HG02571 (cell line): ENCODE results near the gene SPTBN1.
A peak's percentile ranks its signal among the peaks of the same experiment; 100 is the strongest.
"Not testable (repeated sequence)": the region's sequence is repeated elsewhere in the genome, so short reads cannot be mapped to it uniquely, and the experiment has no call there.

Source experiments
- ATAC-seq: cut with Tn5 transposase; IDR thresholded peaks from one replicate; pipeline ENCODE4 v1.9.1; 2021; ENCODE audit warnings: mild to moderate bottlenecking, moderate library complexity; ENCODE audit not compliant: unreplicated experiment

The SPTBN1 gene

GRCh38 chr2:54524226-54524991 is 68.3 kb downstream of the SPTBN1 start:
- ATAC-seq, result peak; percentile 61

- no peak for ATAC-seq
Observed at GRCh38 chr2:54525321-54525720, 69.2 kb downstream of the SPTBN1 start.

- ATAC-seq, result no peak
Observed at GRCh38 chr2:54526226-54526879, 70.2 kb downstream of the SPTBN1 start.

- ATAC-seq, result no peak
Observed at GRCh38 chr2:54528311-54528955, 72.3 kb downstream of the SPTBN1 start.

GRCh38 chr2:54529518-54529917 is 73.4 kb downstream of the SPTBN1 start:
- not testable (repeated sequence) for ATAC-seq

GRCh38 chr2:54529935-54530334 is 73.8 kb downstream of the SPTBN1 start:
- ATAC-seq, result no peak

- no peak for ATAC-seq
Observed at GRCh38 chr2:54531558-54531957, 75.4 kb downstream of the SPTBN1 start.

- no peak for ATAC-seq
Observed at GRCh38 chr2:54534221-54534620, 78.1 kb downstream of the SPTBN1 start.

GRCh38 chr2:54534625-54535024 is 78.5 kb downstream of the SPTBN1 start:
- ATAC-seq, result no peak

GRCh38 chr2:54535599-54536195 is 79.6 kb downstream of the SPTBN1 start:
- no peak for ATAC-seq

GRCh38 chr2:54536720-54537119 is 80.6 kb downstream of the SPTBN1 start:
- ATAC-seq, result no peak

GRCh38 chr2:54538537-54538936 is 82.4 kb downstream of the SPTBN1 start:
- ATAC-seq, result no peak

- no peak for ATAC-seq
Observed at GRCh38 chr2:54539683-54540082, 83.6 kb downstream of the SPTBN1 start.

GRCh38 chr2:54540194-54540593 is 84.1 kb downstream of the SPTBN1 start:
- no peak for ATAC-seq

GRCh38 chr2:54541995-54542394 is 85.9 kb downstream of the SPTBN1 start:
- no peak for ATAC-seq

- ATAC-seq, result no peak
Observed at GRCh38 chr2:54543733-54544396, 87.7 kb downstream of the SPTBN1 start.

- no peak for ATAC-seq
Observed at GRCh38 chr2:54545702-54546450, 89.7 kb downstream of the SPTBN1 start.

GRCh38 chr2:54546518-54546917 is 90.4 kb downstream of the SPTBN1 start:
- no peak for ATAC-seq

GRCh38 chr2:54546923-54547720 is 91.0 kb downstream of the SPTBN1 start:
- no peak for ATAC-seq

GRCh38 chr2:54549430-54549829 is 93.3 kb downstream of the SPTBN1 start:
- ATAC-seq, result no peak
